Stimulated activated CD8-positive, alpha-beta memory T cell treated with anti-CD3 and anti-CD28 coated beads, Interleukin-7, amount 100 ng/mL, for 4 hours (primary cell): ENCODE measurements around the gene P3H4.
"Not testable (repeated sequence)": the region's sequence is repeated elsewhere in the genome, so short reads cannot be mapped to it uniquely, and the experiment has no call there.

ENCODE experiments used
- DNase-seq, 2 donors: peaks; one replicate each; pipeline ENCODE4 v3.0.0-alpha.2; 2020; ENCODE audit warnings: low read depth in 2 of 2

P3H4 gene, protein sequence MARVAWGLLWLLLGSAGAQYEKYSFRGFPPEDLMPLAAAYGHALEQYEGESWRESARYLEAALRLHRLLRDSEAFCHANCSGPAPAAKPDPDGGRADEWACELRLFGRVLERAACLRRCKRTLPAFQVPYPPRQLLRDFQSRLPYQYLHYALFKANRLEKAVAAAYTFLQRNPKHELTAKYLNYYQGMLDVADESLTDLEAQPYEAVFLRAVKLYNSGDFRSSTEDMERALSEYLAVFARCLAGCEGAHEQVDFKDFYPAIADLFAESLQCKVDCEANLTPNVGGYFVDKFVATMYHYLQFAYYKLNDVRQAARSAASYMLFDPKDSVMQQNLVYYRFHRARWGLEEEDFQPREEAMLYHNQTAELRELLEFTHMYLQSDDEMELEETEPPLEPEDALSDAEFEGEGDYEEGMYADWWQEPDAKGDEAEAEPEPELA

DNA sequence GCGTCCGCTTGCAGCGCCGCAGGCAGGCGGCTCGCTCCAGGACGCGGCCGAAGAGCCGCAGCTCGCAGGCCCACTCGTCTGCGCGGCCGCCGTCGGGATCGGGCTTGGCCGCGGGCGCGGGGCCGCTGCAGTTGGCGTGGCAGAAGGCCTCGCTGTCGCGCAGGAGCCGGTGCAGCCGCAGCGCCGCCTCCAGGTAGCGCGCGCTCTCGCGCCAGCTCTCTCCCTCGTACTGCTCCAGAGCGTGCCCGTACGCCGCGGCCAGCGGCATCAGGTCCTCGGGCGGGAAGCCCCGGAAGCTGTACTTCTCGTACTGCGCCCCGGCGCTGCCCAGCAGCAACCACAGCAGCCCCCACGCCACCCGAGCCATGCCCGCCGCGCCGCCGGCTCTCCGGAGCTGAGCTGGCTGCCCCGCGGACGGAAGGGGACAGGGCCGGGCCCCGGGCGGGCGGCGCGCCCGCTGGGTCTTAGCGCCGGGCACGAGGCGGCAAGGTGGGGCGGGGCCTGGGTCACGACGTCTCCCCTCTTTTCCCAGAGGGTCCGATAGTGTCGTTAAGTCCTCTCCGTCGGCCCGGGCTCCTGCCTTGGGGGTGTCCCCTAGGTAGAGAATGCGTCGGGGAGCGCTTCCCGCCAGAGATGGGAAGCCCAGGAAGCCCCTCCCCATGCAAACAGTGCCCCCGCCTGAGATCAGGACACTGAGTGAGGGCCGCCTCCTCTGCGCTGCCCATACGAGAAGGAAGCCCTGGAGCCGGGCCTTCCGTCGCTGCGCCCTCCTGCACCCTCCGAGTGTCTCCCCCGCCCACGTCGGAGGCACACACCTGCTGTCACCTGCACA is at the start of gene P3H4:
P3H4 (minus strand) TSS at position 401 of the 832 bp plus-strand sequence; CDS start at position 367, 34 bp downstream.
- peak; percentile 30 to 68 for DNase-seq

DNA sequence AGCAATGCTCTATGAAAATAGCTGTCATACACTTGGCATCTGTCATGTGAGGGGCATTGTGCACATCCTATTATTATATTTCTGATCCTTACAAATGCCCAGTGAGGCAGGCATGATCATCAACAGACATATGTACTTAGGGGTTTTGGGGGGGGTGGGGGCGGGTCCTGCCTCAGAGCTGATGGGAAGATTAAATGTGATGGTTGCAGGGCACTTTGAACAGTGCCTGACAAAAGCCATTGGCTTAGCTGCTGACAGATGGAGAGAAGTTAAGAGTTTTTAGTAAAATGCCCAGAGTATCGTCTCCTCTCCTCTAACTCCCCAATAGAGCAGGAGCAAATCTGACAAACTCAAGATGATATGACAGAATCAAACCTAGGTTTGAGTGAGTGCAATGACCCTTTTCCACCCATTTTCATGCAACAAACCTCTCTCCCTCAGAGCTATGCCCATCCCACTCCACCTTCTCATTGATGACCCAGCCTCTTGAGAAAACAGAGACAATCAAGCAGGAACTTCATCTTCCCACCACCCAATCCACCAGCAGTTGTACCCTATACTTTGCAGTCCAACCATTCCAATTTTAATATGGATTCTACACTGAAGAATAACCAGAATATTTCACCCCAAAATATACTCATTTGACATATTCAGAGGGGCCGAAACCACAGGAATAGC is 48.6 kb upstream of the P3H4 start:
- no peak for DNase-seq

DNA sequence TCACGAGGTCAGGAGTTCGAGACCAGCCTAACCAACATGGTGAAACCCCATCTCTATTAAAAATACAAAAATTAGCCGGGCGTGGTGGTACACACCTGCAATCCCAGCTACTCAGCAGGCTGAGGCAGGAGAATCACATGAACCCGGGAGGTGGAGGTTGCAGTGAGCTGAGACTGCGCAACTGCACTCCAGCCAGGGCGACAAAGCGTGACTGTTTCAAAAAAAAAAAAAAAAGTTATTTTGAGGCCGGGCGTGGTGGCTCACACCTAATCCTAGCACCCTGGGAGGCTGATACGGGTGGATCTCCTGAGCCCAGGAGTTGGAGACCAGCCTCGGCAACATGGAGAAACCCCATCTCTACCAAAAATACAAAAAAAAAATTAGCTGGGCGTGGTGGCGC is 39.6 kb upstream of the P3H4 start:
- not testable (repeated sequence) for DNase-seq

DNA sequence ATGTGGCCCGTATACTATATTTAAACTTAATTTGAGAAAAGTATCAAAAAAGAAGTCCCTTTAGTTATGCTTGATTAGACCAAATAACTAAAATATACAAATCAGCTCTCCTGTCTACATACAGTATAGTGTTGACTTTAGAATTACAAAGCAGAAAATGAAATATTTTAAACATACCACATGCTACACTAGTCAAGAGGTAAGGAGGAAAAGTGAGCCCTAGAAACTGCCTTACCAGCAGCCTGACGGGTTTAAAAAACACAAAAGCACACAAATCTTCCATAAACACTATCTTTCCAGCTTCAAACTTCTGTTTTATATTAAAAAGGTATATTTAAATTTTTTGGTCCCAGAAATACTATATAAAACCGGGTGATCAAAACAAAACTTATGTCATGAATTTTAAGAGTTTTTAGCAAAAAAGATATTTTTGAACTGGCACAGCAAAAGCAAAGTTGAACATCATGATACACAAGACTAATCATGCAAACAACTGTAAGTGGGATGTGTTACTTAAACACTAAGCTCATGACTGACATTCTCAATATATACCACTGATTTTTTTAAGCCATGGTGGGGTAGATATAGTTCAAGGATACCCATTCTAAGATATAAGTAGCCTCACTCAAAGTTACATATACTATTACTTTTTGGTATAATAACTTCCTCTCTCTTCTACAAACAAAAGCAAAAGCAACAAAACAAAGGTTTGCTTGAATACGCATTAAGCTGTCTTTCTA is 37.7 kb upstream of the P3H4 start:
- no peak for DNase-seq

DNA sequence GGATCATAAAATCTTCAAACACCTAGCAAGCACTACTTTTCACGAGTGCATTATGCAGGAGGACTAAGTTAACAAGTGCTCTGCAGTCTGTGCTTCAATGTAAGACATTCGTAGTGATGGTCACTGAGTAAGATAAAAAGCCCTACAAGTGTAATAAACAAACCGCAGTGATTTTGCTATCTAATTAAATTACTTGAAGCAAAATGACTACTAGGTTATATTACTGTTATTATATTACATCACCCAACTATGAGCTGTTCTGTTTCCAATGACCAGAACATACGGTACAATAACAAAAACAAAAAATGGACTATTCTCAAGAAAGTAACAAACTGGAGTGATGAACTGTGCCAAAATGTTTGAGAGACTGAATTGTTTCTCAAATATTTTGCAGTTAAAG is 37.0 kb upstream of the P3H4 start:
- no peak for DNase-seq

DNA sequence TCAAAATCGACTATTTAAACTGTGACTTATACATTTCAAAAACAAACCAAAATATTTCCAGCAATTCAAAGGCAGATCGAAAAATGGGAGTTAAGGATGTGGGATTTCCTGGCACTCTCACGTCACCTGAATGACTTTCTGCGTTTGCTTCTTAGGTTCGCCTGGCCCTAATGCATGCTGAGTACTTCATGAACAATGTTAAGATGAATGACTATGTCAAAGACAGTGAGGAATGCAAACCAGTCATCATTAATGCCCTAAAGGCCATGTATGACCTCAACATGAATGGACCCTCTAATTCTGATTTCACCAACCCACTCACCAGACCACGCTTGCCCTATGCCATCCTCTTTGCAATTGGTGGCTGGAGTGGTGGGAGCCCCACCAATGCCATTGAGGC is 33.2 kb upstream of the P3H4 start:
- DNase-seq, result no peak

DNA sequence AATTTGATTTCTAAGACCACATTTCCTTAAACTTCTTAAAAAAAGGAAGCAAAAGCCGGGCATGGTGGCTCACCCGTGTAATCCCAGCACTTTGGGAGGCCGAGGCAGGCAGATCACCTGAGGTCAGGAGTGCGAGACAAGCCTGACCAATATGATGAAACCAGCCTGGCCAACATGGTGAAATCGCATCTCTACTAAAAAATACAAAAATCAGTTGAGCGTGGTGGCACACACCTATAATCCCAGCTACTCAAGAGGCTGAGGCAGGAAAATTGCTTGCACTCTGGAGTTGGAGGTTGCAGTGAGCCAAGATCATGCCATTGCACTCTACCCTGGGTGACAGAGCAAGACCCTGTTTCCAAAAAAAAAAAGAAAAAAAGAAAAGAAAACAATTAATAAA is 29.0 kb upstream of the P3H4 start:
- DNase-seq, result not testable (repeated sequence)

DNA sequence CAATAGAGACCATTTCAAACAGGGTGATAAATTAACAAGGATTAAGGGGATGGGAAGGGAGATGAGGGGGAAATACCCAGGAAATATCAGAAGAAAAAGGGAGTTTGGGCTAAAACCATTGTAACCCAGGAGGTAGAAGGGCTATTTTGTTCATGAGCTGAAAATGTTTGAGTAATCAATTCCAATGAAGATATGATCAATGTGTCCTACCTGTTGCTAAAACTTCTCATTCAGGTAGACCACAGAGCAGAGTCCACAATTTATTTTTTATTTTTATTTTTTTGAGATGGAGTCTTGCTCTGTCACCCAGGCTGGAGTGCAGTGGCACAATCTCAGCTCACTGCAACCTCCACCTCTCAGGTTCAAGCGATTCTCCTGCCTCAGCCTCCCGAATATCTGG is 27.7 kb upstream of the P3H4 start:
- not testable (repeated sequence) for DNase-seq

DNA sequence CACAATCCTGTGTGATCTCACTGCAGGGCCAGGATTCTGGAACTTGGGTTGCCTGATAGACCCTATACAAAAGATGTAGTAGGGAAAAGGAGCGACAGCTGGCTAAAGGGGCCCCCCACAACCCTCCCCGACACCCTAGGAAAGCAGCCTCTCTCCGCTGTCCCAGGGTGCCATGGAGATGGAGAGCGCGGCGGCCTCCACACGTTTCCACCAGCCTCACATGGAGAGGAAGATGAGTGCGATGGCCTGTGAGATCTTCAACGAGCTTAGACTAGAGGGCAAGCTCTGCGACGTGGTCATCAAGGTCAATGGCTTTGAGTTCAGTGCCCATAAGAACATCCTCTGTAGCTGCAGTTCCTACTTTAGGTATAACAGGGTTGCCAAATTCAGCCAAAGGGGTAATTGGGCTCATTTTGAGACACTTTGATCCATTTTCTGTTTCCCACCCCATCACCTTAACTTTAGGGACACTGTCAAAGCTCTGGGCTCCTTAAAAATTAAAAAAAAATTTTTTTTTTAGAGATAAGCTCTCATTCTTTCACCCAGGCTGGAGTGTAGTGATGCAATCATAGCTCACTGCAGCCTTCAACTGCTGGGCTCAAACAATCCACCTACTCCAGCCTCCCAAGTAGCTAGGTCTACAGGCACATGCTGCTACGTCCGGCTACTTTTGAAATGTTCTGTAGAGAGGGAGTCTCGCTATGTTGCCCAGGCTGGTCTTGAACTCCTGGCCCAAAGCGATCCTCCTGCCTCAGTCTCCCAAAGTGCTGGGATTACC is 26.2 kb upstream of the P3H4 start, which contains the start of gene KLHL10:
KLHL10 (plus strand) TSS at position 65 of the 778 bp plus-strand sequence; CDS start at position 173, 108 bp downstream.
- no peak for DNase-seq

DNA sequence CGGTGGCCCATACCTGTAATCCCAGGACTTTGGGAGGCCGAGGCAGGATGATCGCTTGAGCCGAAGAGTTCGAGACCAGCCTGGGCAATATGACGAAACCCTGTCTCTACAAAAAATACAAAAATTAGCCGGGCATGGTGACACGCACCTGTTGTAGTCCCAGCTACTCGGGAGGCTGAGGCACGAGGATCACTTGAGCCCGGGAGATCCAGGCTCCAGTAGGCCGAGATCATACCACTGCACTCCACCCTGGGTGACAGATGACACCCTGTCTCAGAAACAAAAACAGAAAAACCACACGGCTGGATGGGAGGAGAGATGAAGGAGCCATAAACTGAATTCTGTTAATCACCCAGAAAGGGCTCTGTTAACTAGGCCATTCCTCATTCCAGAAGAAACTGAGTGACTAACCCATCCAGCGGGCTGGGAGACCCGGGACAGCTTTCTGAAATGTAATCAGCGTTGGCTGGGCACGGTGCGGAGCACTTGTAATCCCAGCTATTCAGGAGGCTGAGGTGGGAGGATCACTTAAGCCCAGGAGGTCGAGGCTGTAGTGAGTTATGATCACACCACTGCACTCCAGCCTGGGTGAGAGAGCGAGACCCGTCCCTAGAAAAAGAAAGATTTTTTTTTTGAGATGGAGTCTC is 24.9 kb upstream of the P3H4 start:
- DNase-seq, result no peak

DNA sequence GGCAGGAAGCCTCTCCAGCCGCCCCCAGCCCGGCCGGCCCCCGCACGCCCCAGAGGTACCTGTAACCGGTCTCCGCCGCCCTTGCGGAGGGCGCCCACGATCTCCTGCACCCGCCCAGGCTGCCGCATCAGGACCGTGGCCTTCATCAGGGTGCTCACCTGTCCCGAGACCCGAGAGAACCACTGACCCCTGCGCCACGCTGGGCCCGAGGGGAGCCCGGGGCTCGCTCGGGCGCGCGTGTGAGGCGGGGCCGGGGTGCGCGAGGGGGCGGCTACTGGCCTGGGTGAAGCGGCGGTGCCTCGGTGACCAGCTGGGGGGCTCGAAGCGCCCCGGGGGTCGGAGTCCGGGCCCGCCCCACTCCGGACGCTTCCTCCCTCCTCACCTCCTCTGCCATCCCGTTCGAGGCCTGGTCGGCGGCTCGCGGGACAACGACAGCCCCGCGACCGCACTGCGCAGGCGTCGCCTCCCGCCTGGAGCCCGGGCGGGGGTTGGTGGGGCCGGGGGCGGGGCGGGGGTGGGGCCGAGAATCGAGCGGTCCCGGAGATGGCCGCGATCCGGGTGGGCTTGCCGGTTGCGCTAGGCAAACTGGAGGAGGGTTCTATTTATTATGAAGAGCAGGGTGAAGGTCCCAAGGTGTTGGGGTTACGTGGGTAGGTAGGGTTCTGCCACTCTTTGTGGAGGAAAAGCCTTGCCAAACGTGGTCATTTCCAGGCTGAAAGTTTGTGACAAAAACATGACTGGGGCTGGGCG is 24.2 kb upstream of the P3H4 start, which contains the start of gene NT5C3B:
NT5C3B (minus strand) TSS at position 433 of the 750 bp plus-strand sequence; CDS start at position 394, 39 bp downstream.
- peak in 1 of 2 donors; percentile 52 for DNase-seq

DNA sequence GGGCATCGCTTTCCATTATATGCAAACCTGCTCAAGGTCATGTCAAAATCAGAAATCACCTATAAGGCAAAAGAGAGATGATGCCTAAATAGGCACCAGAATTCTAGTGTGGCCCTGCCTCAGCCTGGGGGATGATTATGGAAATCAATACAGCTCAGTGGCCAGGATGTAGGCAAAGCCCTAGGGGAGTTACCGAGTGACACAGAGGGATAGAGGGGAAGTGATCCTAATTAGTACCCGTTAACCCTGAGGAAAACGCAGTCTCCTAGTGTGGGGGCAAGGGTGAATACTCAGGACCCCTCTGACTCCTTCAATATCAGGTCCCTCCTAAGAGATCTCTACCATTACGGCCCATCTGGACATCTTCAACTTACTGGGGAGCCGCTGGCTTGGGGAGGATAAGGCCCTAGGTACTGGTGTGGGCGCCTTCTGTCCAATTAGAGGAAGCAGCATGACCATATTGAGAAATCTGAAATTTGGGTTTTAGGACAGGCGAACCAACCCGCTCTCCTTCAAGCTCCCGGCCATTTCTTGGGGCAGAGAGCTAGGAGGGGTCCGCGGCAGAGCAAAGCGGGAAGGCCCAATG is 23.6 kb upstream of the P3H4 start:
- no peak for DNase-seq

DNA sequence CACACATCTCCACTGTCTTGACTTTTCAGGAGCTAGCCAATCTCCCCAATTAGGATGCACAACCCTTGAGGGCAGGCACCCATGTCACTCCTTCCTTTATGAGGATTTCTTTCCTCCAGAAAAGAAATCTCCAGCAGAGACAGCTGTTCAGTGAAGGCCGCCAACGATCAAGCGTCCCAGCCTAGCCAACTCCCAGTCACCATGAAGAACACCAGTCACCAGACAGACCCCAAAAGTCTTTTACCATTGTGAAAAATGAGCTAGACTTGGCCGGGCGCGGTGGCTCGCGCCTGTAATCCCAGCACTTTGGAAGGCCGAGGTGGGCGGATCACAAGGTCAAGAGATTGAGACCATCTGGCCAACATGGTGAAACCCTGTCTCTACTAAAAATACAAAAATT is 18.2 kb upstream of the P3H4 start:
- not testable (repeated sequence) for DNase-seq

DNA sequence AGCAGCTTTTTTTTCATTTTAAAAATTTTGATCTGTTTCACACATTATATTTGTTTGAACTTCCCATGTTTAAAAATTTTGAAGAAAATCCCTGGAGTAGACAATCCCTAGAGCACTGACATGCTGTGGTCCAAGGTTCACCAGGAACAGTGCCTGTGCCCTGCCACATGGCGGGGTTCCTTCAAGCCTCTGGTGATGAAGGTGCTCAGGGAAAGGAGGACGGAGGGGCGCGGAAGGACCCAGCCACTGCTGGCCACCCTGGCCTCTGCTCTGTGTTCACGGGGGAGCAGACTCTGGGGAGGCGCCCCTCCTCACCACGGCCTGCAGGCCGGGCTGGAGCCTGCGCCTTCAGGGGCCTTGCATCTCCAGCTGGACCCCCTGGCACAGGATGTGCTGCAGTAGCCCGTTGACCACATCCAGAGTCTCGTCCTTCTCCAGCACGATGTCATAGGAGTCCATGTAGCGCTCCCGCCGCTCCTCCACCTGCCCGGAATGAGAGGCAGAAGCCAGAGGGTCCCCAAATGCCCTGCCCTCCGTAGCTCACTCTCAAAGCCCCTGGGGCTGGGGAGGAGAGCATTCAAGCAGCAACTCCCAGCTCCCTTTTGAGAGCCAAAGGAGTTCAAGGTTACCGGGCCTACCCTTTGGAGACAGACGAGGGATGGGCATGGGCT is 13.6 kb upstream of the P3H4 start:
- no peak for DNase-seq

DNA sequence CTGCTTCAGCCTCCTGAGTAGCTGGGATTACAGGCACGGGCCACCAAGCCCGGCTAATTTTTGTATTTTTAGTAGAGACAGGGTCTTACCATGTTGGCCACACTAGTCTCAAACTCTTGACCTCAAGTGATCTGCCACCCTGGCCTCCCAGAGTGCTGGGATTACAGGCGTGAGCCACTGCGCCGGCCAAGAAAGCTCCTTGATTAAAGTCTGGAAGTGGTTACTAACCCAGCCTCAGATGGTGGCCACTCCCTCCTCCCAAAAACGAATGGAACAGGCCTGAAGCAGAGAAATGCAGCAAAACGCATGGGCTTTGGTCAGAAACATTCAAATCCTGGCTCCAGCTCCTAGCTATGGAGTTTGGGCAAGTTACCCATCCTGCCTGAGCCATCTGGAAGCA is 12.3 kb upstream of the P3H4 start:
- no peak for DNase-seq

DNA sequence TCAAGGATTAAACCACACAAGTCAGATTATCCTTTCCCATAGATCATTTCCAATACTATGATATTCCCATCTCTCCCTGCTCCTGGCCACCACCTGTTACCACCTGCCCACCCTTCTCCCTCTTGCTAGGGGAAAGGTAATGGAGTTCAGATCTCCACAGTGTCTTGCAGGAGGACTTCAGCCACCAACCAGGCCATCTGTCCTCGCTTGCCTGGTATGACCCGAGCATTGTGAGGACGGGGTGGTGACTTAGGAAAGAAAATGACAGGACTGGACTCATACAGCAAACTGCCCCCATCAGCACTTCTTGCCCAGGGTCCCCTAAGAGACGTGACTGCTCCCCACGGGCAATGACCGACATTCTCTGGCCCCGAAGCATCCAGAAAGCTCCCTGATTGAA is 11.8 kb upstream of the P3H4 start:
- DNase-seq, result no peak

DNA sequence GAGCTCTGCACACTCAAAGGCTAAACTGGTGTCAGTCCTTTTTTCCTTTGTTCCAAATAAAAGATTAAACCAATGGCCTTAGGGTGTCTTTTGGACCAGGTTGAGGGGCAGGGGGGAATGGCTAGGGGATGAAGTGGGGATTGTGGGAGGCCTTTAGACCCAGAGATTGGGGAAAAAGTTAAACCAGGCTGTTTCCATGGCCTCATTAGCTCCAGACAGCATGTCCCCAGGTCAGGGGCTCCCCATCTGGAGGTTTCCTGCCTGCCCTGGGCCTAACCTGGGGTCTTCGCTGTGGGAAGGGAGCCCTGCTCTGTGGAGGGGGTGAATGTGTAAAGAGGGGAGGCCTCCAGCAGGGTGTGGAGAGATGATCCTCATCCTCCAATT is 11.4 kb upstream of the P3H4 start:
- DNase-seq, result no peak
